ENCODE results near the gene DCLK3.

Gene DCLK3, protein sequence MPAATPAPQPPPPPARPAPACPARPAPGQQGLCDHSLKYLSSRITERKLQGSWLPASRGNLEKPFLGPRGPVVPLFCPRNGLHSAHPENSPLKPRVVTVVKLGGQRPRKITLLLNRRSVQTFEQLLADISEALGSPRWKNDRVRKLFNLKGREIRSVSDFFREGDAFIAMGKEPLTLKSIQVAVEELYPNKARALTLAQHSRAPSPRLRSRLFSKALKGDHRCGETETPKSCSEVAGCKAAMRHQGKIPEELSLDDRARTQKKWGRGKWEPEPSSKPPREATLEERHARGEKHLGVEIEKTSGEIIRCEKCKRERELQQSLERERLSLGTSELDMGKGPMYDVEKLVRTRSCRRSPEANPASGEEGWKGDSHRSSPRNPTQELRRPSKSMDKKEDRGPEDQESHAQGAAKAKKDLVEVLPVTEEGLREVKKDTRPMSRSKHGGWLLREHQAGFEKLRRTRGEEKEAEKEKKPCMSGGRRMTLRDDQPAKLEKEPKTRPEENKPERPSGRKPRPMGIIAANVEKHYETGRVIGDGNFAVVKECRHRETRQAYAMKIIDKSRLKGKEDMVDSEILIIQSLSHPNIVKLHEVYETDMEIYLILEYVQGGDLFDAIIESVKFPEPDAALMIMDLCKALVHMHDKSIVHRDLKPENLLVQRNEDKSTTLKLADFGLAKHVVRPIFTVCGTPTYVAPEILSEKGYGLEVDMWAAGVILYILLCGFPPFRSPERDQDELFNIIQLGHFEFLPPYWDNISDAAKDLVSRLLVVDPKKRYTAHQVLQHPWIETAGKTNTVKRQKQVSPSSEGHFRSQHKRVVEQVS

DNA sequence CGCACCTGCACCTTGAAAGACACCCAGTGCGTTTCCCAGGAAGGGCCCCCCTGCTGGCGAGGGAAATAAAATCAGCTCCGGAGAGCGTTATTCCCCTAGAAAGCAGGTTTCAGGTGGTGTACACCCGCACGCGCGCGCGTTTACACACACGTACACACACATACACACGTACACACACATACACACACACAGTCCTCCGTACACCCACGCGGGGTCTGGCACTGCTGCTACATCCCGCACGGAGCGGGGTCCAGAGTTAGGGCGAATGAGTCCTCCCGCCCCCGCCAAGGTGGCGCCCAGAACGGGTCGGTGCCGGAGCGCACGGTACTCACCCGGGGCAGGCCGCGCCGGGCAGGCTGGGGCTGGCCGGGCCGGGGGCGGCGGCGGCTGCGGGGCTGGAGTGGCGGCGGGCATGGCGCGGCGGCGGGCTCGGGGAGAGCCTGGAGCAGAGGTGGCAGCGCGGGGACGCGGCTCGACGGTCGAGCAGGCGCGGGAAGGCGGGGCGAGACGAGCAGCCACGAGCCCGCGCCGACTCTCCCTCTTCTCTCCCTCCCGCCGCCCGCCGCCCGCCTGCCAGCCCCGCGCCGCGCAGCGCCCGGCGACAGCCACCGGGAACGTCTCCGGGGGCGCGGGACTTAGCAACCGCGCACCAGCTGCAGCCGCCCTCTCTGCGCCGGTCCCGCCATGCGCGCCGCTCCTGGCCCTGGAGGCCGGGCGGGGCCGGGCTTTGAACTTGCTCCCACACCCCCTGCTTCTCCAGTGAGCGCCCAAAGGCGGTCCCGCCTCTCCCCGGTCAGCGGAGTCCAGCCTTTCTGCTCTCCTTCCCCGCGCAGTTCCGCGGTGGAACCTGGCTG, at the start of gene DCLK3:
Gene DCLK3 (minus strand): TSS at position 704 of the 854 bp plus-strand sequence. CDS start 290 bp downstream, at position 414.
- H3K36me3 ChIP-seq (ENCODE audit: control insufficient read depth in 2 of 2, insufficient read depth in 2 of 2, low read length in 2 of 2) = no peaks in the 10 kb centered on the region
- H3K9me3 ChIP-seq (ENCODE audit: control insufficient read depth in 2 of 2, low read length in 2 of 2) = peaks cover 0 to 2% of the 10 kb centered on the region in 2 donors
- no peak within 1 kb of the TSS for H3K9ac ChIP-seq (ENCODE audit: low read depth in 1 of 2, low read length in 2 of 2)
- peaks cover 15 to 28% of the 10 kb centered on the region in 2 donors for H3K27me3 ChIP-seq (ENCODE audit: control insufficient read depth in 2 of 2, insufficient read depth in 2 of 2, low read length in 2 of 2)
- no peak within 1 kb of the TSS for H3K27ac ChIP-seq (ENCODE audit: low read depth in 2 of 2, low read length in 2 of 2)
- H3K4me1 ChIP-seq (ENCODE audit: control insufficient read depth in 2 of 2, insufficient read depth in 2 of 2, low read length in 2 of 2) = no peaks in the 10 kb centered on the region
- peak within 1 kb of the TSS in 1 of 2 donors; percentile 33 for H3K4me3 ChIP-seq (ENCODE audit: low read length in 2 of 2)

DNA sequence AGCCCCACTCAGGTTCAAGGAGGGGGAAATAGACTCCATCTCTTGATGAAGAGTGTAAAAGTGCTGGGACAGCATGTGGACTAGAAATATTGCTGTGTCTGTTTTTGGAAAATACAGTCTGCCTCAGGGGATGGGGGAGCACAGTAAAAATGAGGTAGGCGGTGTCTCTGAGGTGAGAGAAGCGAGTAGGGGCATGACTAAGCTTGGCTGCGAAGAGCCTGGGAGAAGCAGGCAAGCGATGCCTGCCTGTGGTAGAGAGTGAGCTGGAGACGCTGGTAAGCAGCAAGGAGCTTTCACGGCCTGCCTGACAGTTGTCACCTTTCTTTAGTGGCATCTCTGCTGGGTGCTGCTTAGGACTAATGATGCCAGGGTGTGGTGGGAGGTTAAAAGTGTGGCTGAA, 49.0 kb upstream of the DCLK3 start:
- Histone ChIP-seq H3K4me1 (ENCODE audit: control insufficient read depth in 2 of 2, insufficient read depth in 2 of 2, low read length in 2 of 2) (no peaks in the 10 kb centered on the region), H3K4me3 (ENCODE audit: low read length in 2 of 2) (no peak overlapping the region), H3K27ac (ENCODE audit: low read depth in 2 of 2, low read length in 2 of 2) (no peak overlapping the region), H3K9ac (ENCODE audit: low read depth in 1 of 2, low read length in 2 of 2) (no peak overlapping the region), H3K9me3 (ENCODE audit: control insufficient read depth in 2 of 2, low read length in 2 of 2) (no peaks in the 10 kb centered on the region), H3K36me3 (ENCODE audit: control insufficient read depth in 2 of 2, insufficient read depth in 2 of 2, low read length in 2 of 2) (no peaks in the 10 kb centered on the region), H3K27me3 (ENCODE audit: control insufficient read depth in 2 of 2, insufficient read depth in 2 of 2, low read length in 2 of 2) (no peaks in the 10 kb centered on the region)

DNA sequence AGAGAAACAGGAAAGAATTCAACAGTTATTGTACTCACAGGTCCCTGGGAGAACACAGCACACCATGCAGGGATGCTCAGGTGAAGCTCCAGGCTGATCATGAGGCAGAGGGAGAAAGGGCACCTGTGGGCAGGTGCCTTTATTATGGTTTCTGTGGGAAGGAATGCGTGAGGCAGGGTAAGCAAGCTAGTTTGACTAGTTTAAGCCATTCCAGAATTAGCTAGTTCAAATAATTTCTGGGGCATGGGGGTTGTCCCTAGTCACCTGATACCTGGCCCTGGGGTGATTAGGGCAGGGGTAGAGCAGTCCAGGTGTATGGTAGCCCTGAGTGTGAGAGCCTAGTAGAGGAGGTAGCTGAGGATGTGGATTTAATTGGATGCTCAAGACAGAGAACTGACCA, 47.9 kb upstream of the DCLK3 start:
- Histone ChIP-seq H3K9me3 (ENCODE audit: control insufficient read depth in 2 of 2, low read length in 2 of 2) (no peaks in the 10 kb centered on the region), H3K4me1 (ENCODE audit: control insufficient read depth in 2 of 2, insufficient read depth in 2 of 2, low read length in 2 of 2) (no peaks in the 10 kb centered on the region), H3K4me3 (ENCODE audit: low read length in 2 of 2) (no peak overlapping the region), H3K27me3 (ENCODE audit: control insufficient read depth in 2 of 2, insufficient read depth in 2 of 2, low read length in 2 of 2) (no peaks in the 10 kb centered on the region), H3K9ac (ENCODE audit: low read depth in 1 of 2, low read length in 2 of 2) (no peak overlapping the region), H3K27ac (ENCODE audit: low read depth in 2 of 2, low read length in 2 of 2) (no peak overlapping the region), H3K36me3 (ENCODE audit: control insufficient read depth in 2 of 2, insufficient read depth in 2 of 2, low read length in 2 of 2) (no peaks in the 10 kb centered on the region)

DNA sequence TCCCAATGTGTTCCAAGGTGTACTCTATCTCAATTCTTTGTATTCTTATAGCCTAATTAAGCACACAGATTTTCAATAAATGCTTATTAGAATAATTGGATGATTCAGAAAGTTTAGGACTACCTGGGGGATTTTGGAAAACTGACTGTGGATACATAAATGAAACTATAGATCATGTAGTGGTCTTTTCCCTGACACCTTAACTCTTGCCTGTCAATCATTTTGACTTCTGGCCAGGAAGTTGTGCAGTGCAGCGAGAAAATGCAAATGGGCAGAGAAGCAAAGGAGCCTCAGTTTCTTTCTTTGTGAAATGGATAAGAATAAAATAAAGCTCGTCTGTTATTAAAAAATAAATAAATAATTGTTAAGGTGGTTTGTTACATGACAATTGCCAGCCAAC, 47.4 kb upstream of the DCLK3 start:
- no peaks in the 10 kb centered on the region for H3K27me3 ChIP-seq (ENCODE audit: control insufficient read depth in 2 of 2, insufficient read depth in 2 of 2, low read length in 2 of 2)
- H3K36me3 ChIP-seq (ENCODE audit: control insufficient read depth in 2 of 2, insufficient read depth in 2 of 2, low read length in 2 of 2) = no peaks in the 10 kb centered on the region
- no peak overlapping the region for H3K27ac ChIP-seq (ENCODE audit: low read depth in 2 of 2, low read length in 2 of 2)
- no peak overlapping the region for H3K4me3 ChIP-seq (ENCODE audit: low read length in 2 of 2)
- no peak overlapping the region for H3K9ac ChIP-seq (ENCODE audit: low read depth in 1 of 2, low read length in 2 of 2)
- no peaks in the 10 kb centered on the region for H3K4me1 ChIP-seq (ENCODE audit: control insufficient read depth in 2 of 2, insufficient read depth in 2 of 2, low read length in 2 of 2)
- no peaks in the 10 kb centered on the region for H3K9me3 ChIP-seq (ENCODE audit: control insufficient read depth in 2 of 2, low read length in 2 of 2)

DNA sequence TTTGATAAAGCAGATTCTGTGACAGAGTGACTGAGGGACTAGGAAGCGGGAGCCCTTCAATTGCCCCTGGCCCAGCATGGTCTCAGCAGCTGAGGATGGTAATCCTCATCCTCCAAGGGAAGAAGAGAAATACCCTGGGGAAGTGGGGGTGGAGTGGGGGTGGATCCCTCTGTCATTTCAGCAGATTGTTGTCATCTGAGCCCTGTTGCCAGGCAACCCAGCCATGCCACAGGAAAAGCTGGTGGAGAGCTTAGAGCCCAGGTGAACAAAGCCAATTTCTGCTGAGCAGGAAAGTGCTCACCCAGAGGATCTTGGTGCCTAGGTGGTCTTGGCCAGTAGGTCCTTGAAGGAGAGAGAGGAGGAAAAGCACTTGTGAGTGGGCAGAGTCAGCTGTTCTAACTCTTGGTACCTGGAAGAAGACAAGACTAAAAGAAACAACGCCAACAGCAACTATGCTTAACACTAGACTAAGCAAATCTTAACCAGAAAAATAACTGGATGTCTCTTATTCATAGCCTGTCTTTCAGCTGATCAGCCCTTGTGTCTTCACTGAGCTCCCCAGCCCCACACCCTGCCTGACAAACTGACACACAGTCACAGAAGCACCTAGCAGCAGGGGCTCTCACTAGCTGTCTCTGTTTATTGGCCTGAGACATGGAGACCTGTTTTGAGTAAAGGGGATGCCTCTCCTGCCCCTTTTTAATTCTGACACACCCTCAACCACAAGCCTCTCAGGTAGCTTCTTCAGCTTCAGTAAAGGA, 40.1 kb upstream of the DCLK3 start:
- no peaks in the 10 kb centered on the region for H3K9me3 ChIP-seq (ENCODE audit: control insufficient read depth in 2 of 2, low read length in 2 of 2)
- no peak overlapping the region for H3K9ac ChIP-seq (ENCODE audit: low read depth in 1 of 2, low read length in 2 of 2)
- no peak overlapping the region for H3K27ac ChIP-seq (ENCODE audit: low read depth in 2 of 2, low read length in 2 of 2)
- no peak overlapping the region for H3K4me3 ChIP-seq (ENCODE audit: low read length in 2 of 2)
- no peaks in the 10 kb centered on the region for H3K4me1 ChIP-seq (ENCODE audit: control insufficient read depth in 2 of 2, insufficient read depth in 2 of 2, low read length in 2 of 2)
- no peaks in the 10 kb centered on the region for H3K36me3 ChIP-seq (ENCODE audit: control insufficient read depth in 2 of 2, insufficient read depth in 2 of 2, low read length in 2 of 2)
- H3K27me3 ChIP-seq (ENCODE audit: control insufficient read depth in 2 of 2, insufficient read depth in 2 of 2, low read length in 2 of 2) = no peaks in the 10 kb centered on the region

DNA sequence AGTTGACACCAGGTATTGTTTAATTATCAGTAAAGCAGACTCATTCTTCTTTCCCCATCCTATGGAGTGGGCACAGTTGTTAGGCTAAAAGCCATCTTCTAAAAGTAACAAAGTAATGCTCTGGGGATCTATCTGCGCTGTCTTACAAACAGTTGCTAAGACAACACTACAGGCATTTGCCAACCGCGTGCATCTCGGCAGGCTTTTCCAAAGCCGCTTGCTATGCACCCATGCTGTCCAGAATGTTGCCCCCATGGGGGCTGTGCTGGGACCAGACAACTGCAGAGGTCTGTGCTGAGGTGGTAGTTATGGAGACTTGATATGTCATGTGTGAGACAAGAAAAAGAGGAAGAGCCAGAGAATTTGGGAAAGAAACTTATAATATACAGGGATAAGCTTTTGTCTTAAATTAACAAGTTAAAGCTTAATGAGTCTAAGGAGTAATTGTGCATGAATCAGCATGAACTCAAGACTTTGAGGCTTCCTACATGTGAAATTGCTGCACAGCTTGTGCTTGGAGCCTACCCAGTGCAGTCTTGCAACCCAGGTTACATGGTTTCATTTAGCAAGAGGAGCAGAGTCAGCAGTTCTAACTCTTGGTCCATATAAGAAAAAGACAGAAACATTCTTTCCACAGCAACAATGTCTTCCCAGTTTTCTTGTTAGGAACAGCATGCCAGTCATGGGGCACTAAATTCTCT, 38.9 kb upstream of the DCLK3 start:
- no peaks in the 10 kb centered on the region for H3K9me3 ChIP-seq (ENCODE audit: control insufficient read depth in 2 of 2, low read length in 2 of 2)
- no peak overlapping the region for H3K27ac ChIP-seq (ENCODE audit: low read depth in 2 of 2, low read length in 2 of 2)
- H3K27me3 ChIP-seq (ENCODE audit: control insufficient read depth in 2 of 2, insufficient read depth in 2 of 2, low read length in 2 of 2) = no peaks in the 10 kb centered on the region
- H3K36me3 ChIP-seq (ENCODE audit: control insufficient read depth in 2 of 2, insufficient read depth in 2 of 2, low read length in 2 of 2) = no peaks in the 10 kb centered on the region
- no peaks in the 10 kb centered on the region for H3K4me1 ChIP-seq (ENCODE audit: control insufficient read depth in 2 of 2, insufficient read depth in 2 of 2, low read length in 2 of 2)
- H3K9ac ChIP-seq (ENCODE audit: low read depth in 1 of 2, low read length in 2 of 2) = no peak overlapping the region
- H3K4me3 ChIP-seq (ENCODE audit: low read length in 2 of 2) = no peak overlapping the region

DNA sequence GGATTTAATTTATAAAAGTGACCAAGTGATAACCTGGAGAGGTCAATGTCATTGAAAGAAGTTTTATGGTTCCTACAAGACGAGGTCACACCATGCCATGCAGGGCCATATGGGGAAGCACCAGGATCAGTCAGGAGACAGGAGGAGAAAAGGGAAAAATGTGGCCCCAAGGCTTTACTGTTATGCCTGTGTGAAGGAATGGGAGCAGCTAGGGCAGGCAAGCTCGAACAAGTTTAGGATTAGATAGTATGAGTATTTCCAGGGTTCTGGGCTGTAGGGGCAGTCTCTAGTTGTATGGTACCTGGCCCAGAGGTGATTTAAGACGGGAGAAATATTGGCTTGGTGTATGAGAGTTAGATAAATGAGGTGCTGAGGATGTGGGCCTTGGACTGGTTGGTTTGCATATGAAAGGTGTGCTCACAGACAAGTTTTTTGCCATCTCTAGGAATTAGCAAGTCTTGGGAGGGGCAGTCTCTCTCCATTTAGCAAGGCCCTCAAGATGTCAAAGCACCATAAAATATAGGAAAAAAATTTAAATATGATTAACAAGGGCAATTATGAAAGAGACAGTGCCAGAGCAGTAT, 36.3 kb upstream of the DCLK3 start:
- Histone ChIP-seq H3K4me3 (ENCODE audit: low read length in 2 of 2) (no peak overlapping the region), H3K4me1 (ENCODE audit: control insufficient read depth in 2 of 2, insufficient read depth in 2 of 2, low read length in 2 of 2) (no peaks in the 10 kb centered on the region), H3K9ac (ENCODE audit: low read depth in 1 of 2, low read length in 2 of 2) (no peak overlapping the region), H3K27me3 (ENCODE audit: control insufficient read depth in 2 of 2, insufficient read depth in 2 of 2, low read length in 2 of 2) (no peaks in the 10 kb centered on the region), H3K9me3 (ENCODE audit: control insufficient read depth in 2 of 2, low read length in 2 of 2) (no peaks in the 10 kb centered on the region), H3K27ac (ENCODE audit: low read depth in 2 of 2, low read length in 2 of 2) (no peak overlapping the region), H3K36me3 (ENCODE audit: control insufficient read depth in 2 of 2, insufficient read depth in 2 of 2, low read length in 2 of 2) (no peaks in the 10 kb centered on the region)

DNA sequence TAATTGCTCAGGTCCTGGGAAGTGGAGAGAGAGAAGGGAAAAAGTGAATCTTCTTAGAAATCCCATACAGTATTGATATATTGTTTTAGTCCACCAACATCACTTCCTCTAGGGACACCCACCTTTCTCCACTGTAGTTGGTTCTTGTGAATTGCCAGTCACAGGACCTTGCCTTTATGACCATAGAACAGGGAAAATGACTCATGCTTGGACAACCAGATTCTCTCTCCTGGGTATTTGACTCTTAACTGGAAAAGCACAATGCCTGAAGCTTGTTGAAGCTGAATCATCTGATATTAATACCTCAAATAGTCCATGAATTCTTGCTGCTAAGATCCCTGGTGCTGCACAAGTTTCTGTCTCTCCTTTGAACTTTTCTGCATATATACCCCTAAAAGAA, 32.5 kb upstream of the DCLK3 start:
- H3K9me3 ChIP-seq (ENCODE audit: control insufficient read depth in 2 of 2, low read length in 2 of 2) = no peaks in the 10 kb centered on the region
- no peak overlapping the region for H3K9ac ChIP-seq (ENCODE audit: low read depth in 1 of 2, low read length in 2 of 2)
- H3K4me1 ChIP-seq (ENCODE audit: control insufficient read depth in 2 of 2, insufficient read depth in 2 of 2, low read length in 2 of 2) = no peaks in the 10 kb centered on the region
- no peak overlapping the region for H3K4me3 ChIP-seq (ENCODE audit: low read length in 2 of 2)
- no peaks in the 10 kb centered on the region for H3K27me3 ChIP-seq (ENCODE audit: control insufficient read depth in 2 of 2, insufficient read depth in 2 of 2, low read length in 2 of 2)
- no peak overlapping the region for H3K27ac ChIP-seq (ENCODE audit: low read depth in 2 of 2, low read length in 2 of 2)
- no peaks in the 10 kb centered on the region for H3K36me3 ChIP-seq (ENCODE audit: control insufficient read depth in 2 of 2, insufficient read depth in 2 of 2, low read length in 2 of 2)

DNA sequence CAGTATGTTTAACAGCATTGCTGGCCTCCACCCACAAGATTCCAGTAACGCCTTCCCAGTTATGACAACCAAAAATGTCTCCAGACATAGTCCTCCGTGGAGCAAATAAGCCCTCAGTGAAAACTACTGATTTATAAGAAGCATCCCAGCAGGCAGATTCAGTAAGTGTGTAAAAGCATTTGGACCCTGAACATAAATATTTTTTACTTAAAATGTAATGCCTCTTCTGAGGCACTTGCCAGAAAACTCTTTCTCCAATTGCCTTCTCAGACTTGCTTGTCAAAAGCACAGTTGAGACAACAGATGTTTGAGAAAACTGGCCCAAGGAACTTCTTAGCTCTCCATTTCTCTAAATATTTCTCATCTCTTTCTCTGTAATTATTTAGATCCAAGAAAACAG, 31.8 kb upstream of the DCLK3 start:
- no peak overlapping the region for H3K4me3 ChIP-seq (ENCODE audit: low read length in 2 of 2)
- no peaks in the 10 kb centered on the region for H3K4me1 ChIP-seq (ENCODE audit: control insufficient read depth in 2 of 2, insufficient read depth in 2 of 2, low read length in 2 of 2)
- H3K36me3 ChIP-seq (ENCODE audit: control insufficient read depth in 2 of 2, insufficient read depth in 2 of 2, low read length in 2 of 2) = no peaks in the 10 kb centered on the region
- H3K9me3 ChIP-seq (ENCODE audit: control insufficient read depth in 2 of 2, low read length in 2 of 2) = no peaks in the 10 kb centered on the region
- no peak overlapping the region for H3K27ac ChIP-seq (ENCODE audit: low read depth in 2 of 2, low read length in 2 of 2)
- no peak overlapping the region for H3K9ac ChIP-seq (ENCODE audit: low read depth in 1 of 2, low read length in 2 of 2)
- H3K27me3 ChIP-seq (ENCODE audit: control insufficient read depth in 2 of 2, insufficient read depth in 2 of 2, low read length in 2 of 2) = no peaks in the 10 kb centered on the region
